OCI-LY1 (cell line): ENCODE results near the gene NELL1.
"Not testable (repeated sequence)": the region's sequence is repeated elsewhere in the genome, so short reads cannot be mapped to it uniquely, and the experiment has no call there.

Experiments used
- H2AFZ ChIP-seq: fragments of 200-600 bp; sonication (generic), shearing (Covaris generic); 2 replicates; pipeline ENCODE4 v1.6.0; 2014; ENCODE audit warnings: antibody characterized with exemption, mild to moderate bottlenecking, low read length
- H3F3A ChIP-seq: fragments of 200-600 bp; sonication (generic), shearing (Covaris generic); 2 replicates; pipeline ENCODE4 v1.6.0; 2014; ENCODE audit warnings: mild to moderate bottlenecking, antibody characterized with exemption, low read length, moderate library complexity; ENCODE audit not compliant: insufficient read depth
- H3K27ac ChIP-seq: fragments of 200-600 bp; sonication (generic); 2 replicates; pipeline ENCODE4 v1.5.1; 2014; ENCODE audit warnings: low read length, mixed run types, mild to moderate bottlenecking, low read depth; ENCODE audit not compliant: poor library complexity, severe bottlenecking
- H3K27me3 ChIP-seq: fragments of 200-600 bp; sonication (generic); 2 replicates; pipeline ENCODE4 v1.6.0; 2014; ENCODE audit warnings: antibody characterized with exemption, mild to moderate bottlenecking, low read length, moderate library complexity; ENCODE audit not compliant: insufficient read depth
- H3K36me3 ChIP-seq: fragments of 200-600 bp; sonication (generic); 2 replicates; pipeline ENCODE4 v1.6.1; 2014; ENCODE audit warnings: mild to moderate bottlenecking, antibody characterized with exemption, low read length, moderate library complexity, mixed read lengths; ENCODE audit not compliant: insufficient read depth
- H3K4me1 ChIP-seq: fragments of 200-600 bp; sonication (generic); 2 replicates; pipeline ENCODE4 v1.5.1; 2014; ENCODE audit warnings: mild to moderate bottlenecking, low read length, moderate library complexity; ENCODE audit not compliant: insufficient read depth, severe bottlenecking
- H3K4me2 ChIP-seq: fragments of 200-600 bp; sonication (generic), shearing (Covaris generic); 2 replicates; pipeline ENCODE4 v1.6.1; 2014; ENCODE audit warnings: low read length
- H3K4me3 ChIP-seq: fragments of 200-600 bp; sonication (generic); 2 replicates; pipeline ENCODE4 v1.5.1; 2014; ENCODE audit warnings: low read length, low read depth, mild to moderate bottlenecking, mixed read lengths; ENCODE audit not compliant: poor library complexity, severe bottlenecking
- H3K79me2 ChIP-seq: fragments of 200-600 bp; shearing (Covaris generic); 2 replicates; pipeline ENCODE4 v1.6.1; 2016; ENCODE audit warnings: mixed run types, low read length, mixed read lengths; ENCODE audit not compliant: insufficient read depth
- H3K9ac ChIP-seq: fragments of 200-600 bp; sonication (generic), shearing (Covaris generic); 2 replicates; pipeline ENCODE4 v1.6.1; 2014; ENCODE audit warnings: mild to moderate bottlenecking, low read length, mixed read lengths
- H3K9me2 ChIP-seq: fragments of 200-600 bp; sonication (generic), shearing (Covaris generic); 2 replicates; pipeline ENCODE4 v1.6.1; 2014; ENCODE audit warnings: low read depth, mild to moderate bottlenecking, low read length, mixed read lengths
- H3K9me3 ChIP-seq: fragments of 200-600 bp; shearing (Covaris generic); 2 replicates; pipeline ENCODE4 v1.6.1; 2014; ENCODE audit warnings: low read length, mixed read lengths
- H4K20me1 ChIP-seq: fragments of 200-600 bp; sonication (generic), shearing (Covaris generic); 2 replicates; pipeline ENCODE4 v1.6.0; 2016; ENCODE audit warnings: mild to moderate bottlenecking, low read length; ENCODE audit not compliant: insufficient read depth
- CTCF ChIP-seq: fragments of 200-600 bp; sonication (generic), shearing (Covaris generic); IDR thresholded peaks from 2 replicates; pipeline ENCODE4 v1.5.1; 2017; ENCODE audit warnings: mild to moderate bottlenecking, antibody characterized with exemption, low read length, moderate library complexity, mixed read lengths
- EZH2 ChIP-seq: fragments of 200-600 bp; sonication (generic), shearing (Covaris generic); IDR thresholded peaks from 2 replicates; pipeline ENCODE4 v1.8.0; 2017; ENCODE audit warnings: borderline replicate concordance, mixed run types, mild to moderate bottlenecking, antibody characterized with exemption, low read length, moderate library complexity, mixed read lengths

The NELL1 gene

GRCh38 chr11:20844630-20845029, 175.2 kb downstream of the NELL1 start:
- TF ChIP-seq CTCF (no peak), EZH2 (no peak)
- no peak overlapping the region for H3K4me3 ChIP-seq
- no peaks in the 10 kb centered on the region for H3K27me3 ChIP-seq
- no peak overlapping the region for H3K9ac ChIP-seq
- no peak overlapping the region for H3K27ac ChIP-seq
- no peak overlapping the region for H2AFZ ChIP-seq
- H3K9me2 ChIP-seq = no peaks in the 10 kb centered on the region
- no peaks in the 10 kb centered on the region for H3F3A ChIP-seq
- no peaks in the 10 kb centered on the region for H3K36me3 ChIP-seq
- no peaks in the 10 kb centered on the region for H3K79me2 ChIP-seq
- no peaks in the 10 kb centered on the region for H3K9me3 ChIP-seq
- H4K20me1 ChIP-seq = no peaks in the 10 kb centered on the region
- no peaks in the 10 kb centered on the region for H3K4me1 ChIP-seq
- no peak overlapping the region for H3K4me2 ChIP-seq

- H3F3A ChIP-seq = no peaks in the 10 kb centered on the region
- no peak overlapping the region for H2AFZ ChIP-seq
- H3K4me3 ChIP-seq = no peak overlapping the region
- H3K9me3 ChIP-seq = no peaks in the 10 kb centered on the region
- no peak overlapping the region for H3K27ac ChIP-seq
- H3K36me3 ChIP-seq = no peaks in the 10 kb centered on the region
- no peak overlapping the region for H3K4me2 ChIP-seq
- H3K27me3 ChIP-seq = no peaks in the 10 kb centered on the region
- H3K4me1 ChIP-seq = no peaks in the 10 kb centered on the region
- no peak for TF ChIP-seq CTCF
- TF ChIP-seq EZH2 = no peak
- H3K79me2 ChIP-seq = no peaks in the 10 kb centered on the region
- H3K9ac ChIP-seq = no peak overlapping the region
- no peaks in the 10 kb centered on the region for H3K9me2 ChIP-seq
- no peaks in the 10 kb centered on the region for H4K20me1 ChIP-seq
These were observed 185.0 kb downstream of the NELL1 start for GRCh38 chr11:20854215-20854955.

GRCh38 chr11:20861322-20861721, 191.9 kb downstream of the NELL1 start:
- TF ChIP-seq EZH2 = no peak
- no peak for TF ChIP-seq CTCF
- H3K36me3 ChIP-seq = no peaks in the 10 kb centered on the region
- H3K27me3 ChIP-seq = no peaks in the 10 kb centered on the region
- no peak overlapping the region for H3K27ac ChIP-seq
- no peak overlapping the region for H3K4me2 ChIP-seq
- no peaks in the 10 kb centered on the region for H3K4me1 ChIP-seq
- H4K20me1 ChIP-seq = no peaks in the 10 kb centered on the region
- no peaks in the 10 kb centered on the region for H3K9me2 ChIP-seq
- H3K9me3 ChIP-seq = no peaks in the 10 kb centered on the region
- no peak overlapping the region for H3K9ac ChIP-seq
- no peak overlapping the region for H3K4me3 ChIP-seq
- no peak overlapping the region for H2AFZ ChIP-seq
- H3F3A ChIP-seq = no peaks in the 10 kb centered on the region
- H3K79me2 ChIP-seq = no peaks in the 10 kb centered on the region

- H3K9ac ChIP-seq, H3F3A ChIP-seq, H3K79me2 ChIP-seq, H3K36me3 ChIP-seq, H3K27ac ChIP-seq, H3K9me3 ChIP-seq, H3K4me1 ChIP-seq, H3K4me2 ChIP-seq, H2AFZ ChIP-seq, H3K4me3 ChIP-seq, H3K9me2 ChIP-seq, H4K20me1 ChIP-seq, H3K27me3 ChIP-seq: not testable (repeated sequence)
These were observed 192.9 kb downstream of the NELL1 start for GRCh38 chr11:20862263-20862662.
